22Rv1 (cell line): ENCODE data around the gene KLK8.

Experiments used
- H3K27ac ChIP-seq: fragments of 450-650 bp; 2 replicates; pipeline ENCODE4 v1.5.1; 2017
- CTCF ChIP-seq: fragments of 450-650 bp; IDR thresholded peaks from 2 replicates; pipeline ENCODE4 v1.5.1; 2017; ENCODE audit warnings: mild to moderate bottlenecking
- ZFX ChIP-seq: fragments of 450-650 bp; IDR thresholded peaks from 2 replicates; pipeline ENCODE4 v1.6.1; 2017; ENCODE audit warnings: antibody characterized with exemption, borderline replicate concordance

KLK8 gene

GRCh38 chr19:51031880-51032225 is 30.4 kb upstream of the KLK8 start:
- TF ChIP-seq ZFX (no peak), CTCF (no peak)
- H3K27ac ChIP-seq, result no peak overlapping the region

GRCh38 chr19:51031220-51031879 is 29.9 kb upstream of the KLK8 start:
- TF ChIP-seq CTCF (no peak), ZFX (no peak)
- no peak overlapping the region for H3K27ac ChIP-seq

GRCh38 chr19:51030631-51031030 is 29.2 kb upstream of the KLK8 start:
- no peak for TF ChIP-seq ZFX
- TF ChIP-seq CTCF, result no peak
- H3K27ac ChIP-seq, result no peak overlapping the region

- no peak overlapping the region for H3K27ac ChIP-seq
- no peak for TF ChIP-seq ZFX
- no peak for TF ChIP-seq CTCF
These were observed 28.3 kb upstream of the KLK8 start for GRCh38 chr19:51029718-51030117.

GRCh38 chr19:51027873-51028272 is 26.5 kb upstream of the KLK8 start:
- H3K27ac ChIP-seq, result no peak overlapping the region
- TF ChIP-seq CTCF, result no peak
- no peak for TF ChIP-seq ZFX

- H3K27ac ChIP-seq, result peak overlapping the region; percentile 52; the same call in 1 of the 2 replicates
- no peak for TF ChIP-seq CTCF
- TF ChIP-seq ZFX, result no peak
These were observed 25.9 kb upstream of the KLK8 start for GRCh38 chr19:51027126-51027806.

GRCh38 chr19:51026554-51026831 is 25.1 kb upstream of the KLK8 start, which contains the start of gene KLK11:
Gene KLK11 (minus strand): TSS chr19:51026616. CDS start chr19:51025631, 985 bp downstream.
- peak within 1 kb of the TSS; percentile 52 for H3K27ac ChIP-seq
- TF ChIP-seq CTCF (no peak), ZFX (no peak)
